HEK293 (cell line): ENCODE measurements around the gene GPR161.

ENCODE experiments used
- CTCF ChIA-PET: fragments of 350-600 bp; formaldehyde crosslinking; extraction: SDS; loops from one replicate; lab custom pipeline; 2021; ENCODE audit warnings: antibody characterized with exemption; lab: Yijun Ruan, JAX
- POLR2A ChIA-PET: fragments of 300-600 bp; formaldehyde crosslinking; extraction: SDS; loops from one replicate; lab custom pipeline; 2020; ENCODE audit warnings: antibody characterized with exemption, inconsistent platforms; lab: Yijun Ruan, JAX
- H3K27ac ChIP-seq: fragments of 200-500 bp; sonication (Bioruptor generic); 2 replicates; pipeline ENCODE4 v1.5.1; 2014; ENCODE audit warnings: low read depth, low read length, control low read depth, inconsistent platforms; ENCODE audit errors: extremely low read depth
- H3K36me3 ChIP-seq, 2 experiments: fragments of 200-500 bp in 1 of 2; sonication (Bioruptor generic) in 1 of 2; 1 replicate in 1 of 2; 2 replicates in 1 of 2; pipeline ENCODE4 v1.5.1; 2014 to 2017; ENCODE audit warnings: inconsistent platforms in 2 of 2, low read length in 2 of 2; ENCODE audit not compliant: control insufficient read depth in 2 of 2, insufficient read depth in 1 of 2
- H3K4me1 ChIP-seq: fragments of 200-500 bp; sonication (Bioruptor generic); 2 replicates; pipeline ENCODE4 v1.5.1; 2014; ENCODE audit warnings: mild to moderate bottlenecking, low read length, inconsistent platforms; ENCODE audit not compliant: control insufficient read depth, insufficient read depth
- H3K4me3 ChIP-seq: 2 replicates; pipeline ENCODE4 v1.5.1; 2011; ENCODE audit warnings: low read depth, mild to moderate bottlenecking, control low read depth, low read length, moderate library complexity
- H3K9me3 ChIP-seq: fragments of 200-500 bp; sonication (Bioruptor generic); 2 replicates; pipeline ENCODE4 v1.5.1; 2014; ENCODE audit warnings: low read depth, low read length, inconsistent platforms; ENCODE audit not compliant: control insufficient read depth, insufficient read depth
- GLI2 ChIP-seq: fragments of 450-650 bp; formaldehyde crosslinking; IDR thresholded peaks from 2 replicates; pipeline ENCODE4; 2017; ENCODE audit warnings: missing biosample characterization, missing genetic modification characterization, low read depth, borderline replicate concordance
- OSR2 ChIP-seq: fragments of 450-650 bp; formaldehyde crosslinking; IDR thresholded peaks from 2 replicates; pipeline ENCODE4 v1.5.1; 2016; ENCODE audit warnings: missing biosample characterization, missing genetic modification characterization
- SALL2 ChIP-seq: fragments of 450-650 bp; formaldehyde crosslinking; IDR thresholded peaks from 2 replicates; pipeline ENCODE4 v1.5.0; 2017; ENCODE audit warnings: missing biosample characterization, mild to moderate bottlenecking, missing genetic modification characterization, borderline replicate concordance
- ZNF133 ChIP-seq: fragments of 450-650 bp; formaldehyde crosslinking; IDR thresholded peaks from 2 replicates; pipeline ENCODE4 v1.5.1; 2016; ENCODE audit warnings: missing biosample characterization, missing genetic modification characterization
- ZNF416 ChIP-seq: fragments of 450-650 bp; formaldehyde crosslinking; IDR thresholded peaks from 2 replicates; pipeline ENCODE4 v1.5.1; 2016; ENCODE audit warnings: missing biosample characterization, missing genetic modification characterization
- ZNF560 ChIP-seq: fragments of 450-650 bp; formaldehyde crosslinking; IDR thresholded peaks from 2 replicates; pipeline ENCODE4 v1.5.1; 2017; ENCODE audit warnings: missing biosample characterization, missing genetic modification characterization, borderline replicate concordance
- ZNF585B ChIP-seq: fragments of 450-650 bp; formaldehyde crosslinking; IDR thresholded peaks from 2 replicates; pipeline ENCODE4 v1.5.1; 2016; ENCODE audit warnings: missing biosample characterization, missing genetic modification characterization
- ZNF664 ChIP-seq: fragments of 450-650 bp; formaldehyde crosslinking; IDR thresholded peaks from 2 replicates; pipeline ENCODE4 v1.5.1; 2016; ENCODE audit warnings: missing biosample characterization, missing genetic modification characterization
- TF ChIP-seq, protein P1 (sequence below): fragments of 450-650 bp; formaldehyde crosslinking; IDR thresholded peaks from 2 replicates; pipeline ENCODE4; 2016; ENCODE audit warnings: missing biosample characterization, missing genetic modification characterization
- TF ChIP-seq, protein P2 (sequence below): fragments of 450-650 bp; formaldehyde crosslinking; IDR thresholded peaks from 2 replicates; pipeline ENCODE4 v1.5.1; 2016; ENCODE audit warnings: missing biosample characterization, missing genetic modification characterization
- TF ChIP-seq, protein P3 (sequence below): fragments of 450-650 bp; formaldehyde crosslinking; IDR thresholded peaks from 2 replicates; pipeline ENCODE4 v1.5.1; 2016; ENCODE audit warnings: missing biosample characterization, missing genetic modification characterization, borderline replicate concordance
- TF ChIP-seq, protein P4 (sequence below): fragments of 450-650 bp; formaldehyde crosslinking; IDR thresholded peaks from 2 replicates; pipeline ENCODE4 v1.5.1; 2016; ENCODE audit warnings: missing biosample characterization, missing genetic modification characterization
- TF ChIP-seq, protein P5 (sequence below): fragments of 450-650 bp; formaldehyde crosslinking; IDR thresholded peaks from 2 replicates; pipeline ENCODE4 v1.5.1; 2016; ENCODE audit warnings: missing biosample characterization, missing genetic modification characterization

GPR161 gene

DNA sequence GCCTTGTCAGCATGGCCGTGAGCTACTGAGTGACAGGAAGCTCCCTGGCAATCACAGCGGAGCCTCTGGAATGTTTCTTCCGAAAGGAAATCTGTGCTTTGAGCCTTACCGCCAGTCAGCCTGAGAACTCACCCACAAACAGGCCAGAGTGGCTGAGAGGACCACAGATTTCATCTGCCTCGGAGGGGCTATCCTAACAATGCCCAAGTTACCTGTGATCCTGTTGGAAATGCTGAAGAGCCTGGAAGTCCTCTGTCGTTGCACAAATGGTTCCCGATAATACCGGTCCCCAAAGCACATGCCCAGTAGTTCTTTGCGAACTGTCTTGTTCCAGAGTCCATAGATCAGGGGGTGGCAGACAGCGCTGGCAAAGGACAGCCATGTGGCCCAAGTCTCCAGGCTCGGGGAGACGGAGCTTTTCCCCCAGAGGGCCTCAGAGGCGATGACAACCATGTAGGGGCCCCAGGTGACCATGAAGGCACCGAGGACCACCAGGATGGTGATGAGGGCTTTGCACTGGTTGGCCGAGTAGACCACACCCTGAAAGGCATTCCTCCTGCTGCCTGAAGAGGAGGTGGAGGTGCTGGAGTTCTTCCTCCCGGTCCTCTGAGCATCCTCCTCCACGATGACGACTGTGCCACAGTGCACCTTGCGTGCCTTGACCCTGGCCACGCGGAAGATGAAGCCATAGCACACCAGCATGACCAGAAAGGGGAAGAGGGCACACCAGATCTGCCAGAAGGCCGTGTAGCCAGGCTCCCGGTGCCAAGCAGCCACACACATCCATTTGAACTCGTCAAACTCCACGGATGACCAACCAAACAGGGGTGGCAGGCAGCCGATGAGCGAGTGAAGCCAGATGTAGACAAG, 40.2 kb downstream of the GPR161 start:
- TF ChIP-seq, protein P1, sequence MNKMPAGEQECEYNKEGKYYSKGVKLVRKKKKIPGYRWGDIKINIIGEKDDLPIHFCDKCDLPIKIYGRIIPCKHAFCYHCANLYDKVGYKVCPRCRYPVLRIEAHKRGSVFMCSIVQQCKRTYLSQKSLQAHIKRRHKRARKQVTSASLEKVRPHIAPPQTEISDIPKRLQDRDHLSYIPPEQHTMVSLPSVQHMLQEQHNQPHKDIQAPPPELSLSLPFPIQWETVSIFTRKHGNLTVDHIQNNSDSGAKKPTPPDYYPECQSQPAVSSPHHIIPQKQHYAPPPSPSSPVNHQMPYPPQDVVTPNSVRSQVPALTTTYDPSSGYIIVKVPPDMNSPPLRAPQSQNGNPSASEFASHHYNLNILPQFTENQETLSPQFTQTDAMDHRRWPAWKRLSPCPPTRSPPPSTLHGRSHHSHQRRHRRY (tag by site-specific recombination): no peak
- TF ChIP-seq ZNF416 (tag by site-specific recombination): no peak
- no peak for TF ChIP-seq OSR2 (tag by site-specific recombination)
- TF ChIP-seq ZNF585B (tag by site-specific recombination): no peak
- no peak for TF ChIP-seq ZNF133 (tag by site-specific recombination)
- no peak for TF ChIP-seq ZNF560
- TF ChIP-seq, protein P2, sequence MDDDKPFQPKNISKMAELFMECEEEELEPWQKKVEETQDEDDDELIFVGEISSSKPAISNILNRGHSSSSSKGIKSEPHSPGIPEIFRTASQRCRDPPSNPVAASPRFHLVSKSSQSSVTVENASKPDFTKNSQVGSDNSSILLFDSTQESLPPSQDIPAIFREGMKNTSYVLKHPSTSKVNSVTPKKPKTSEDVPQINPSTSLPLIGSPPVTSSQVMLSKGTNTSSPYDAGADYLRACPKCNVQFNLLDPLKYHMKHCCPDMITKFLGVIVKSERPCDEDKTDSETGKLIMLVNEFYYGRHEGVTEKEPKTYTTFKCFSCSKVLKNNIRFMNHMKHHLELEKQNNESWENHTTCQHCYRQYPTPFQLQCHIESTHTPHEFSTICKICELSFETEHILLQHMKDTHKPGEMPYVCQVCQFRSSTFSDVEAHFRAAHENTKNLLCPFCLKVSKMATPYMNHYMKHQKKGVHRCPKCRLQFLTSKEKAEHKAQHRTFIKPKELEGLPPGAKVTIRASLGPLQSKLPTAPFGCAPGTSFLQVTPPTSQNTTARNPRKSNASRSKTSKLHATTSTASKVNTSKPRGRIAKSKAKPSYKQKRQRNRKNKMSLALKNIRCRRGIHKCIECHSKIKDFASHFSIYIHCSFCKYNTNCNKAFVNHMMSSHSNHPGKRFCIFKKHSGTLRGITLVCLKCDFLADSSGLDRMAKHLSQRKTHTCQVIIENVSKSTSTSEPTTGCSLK (tag by site-specific recombination): no peak
- TF ChIP-seq SALL2 (tag by site-specific recombination): no peak
- TF ChIP-seq, protein P3, sequence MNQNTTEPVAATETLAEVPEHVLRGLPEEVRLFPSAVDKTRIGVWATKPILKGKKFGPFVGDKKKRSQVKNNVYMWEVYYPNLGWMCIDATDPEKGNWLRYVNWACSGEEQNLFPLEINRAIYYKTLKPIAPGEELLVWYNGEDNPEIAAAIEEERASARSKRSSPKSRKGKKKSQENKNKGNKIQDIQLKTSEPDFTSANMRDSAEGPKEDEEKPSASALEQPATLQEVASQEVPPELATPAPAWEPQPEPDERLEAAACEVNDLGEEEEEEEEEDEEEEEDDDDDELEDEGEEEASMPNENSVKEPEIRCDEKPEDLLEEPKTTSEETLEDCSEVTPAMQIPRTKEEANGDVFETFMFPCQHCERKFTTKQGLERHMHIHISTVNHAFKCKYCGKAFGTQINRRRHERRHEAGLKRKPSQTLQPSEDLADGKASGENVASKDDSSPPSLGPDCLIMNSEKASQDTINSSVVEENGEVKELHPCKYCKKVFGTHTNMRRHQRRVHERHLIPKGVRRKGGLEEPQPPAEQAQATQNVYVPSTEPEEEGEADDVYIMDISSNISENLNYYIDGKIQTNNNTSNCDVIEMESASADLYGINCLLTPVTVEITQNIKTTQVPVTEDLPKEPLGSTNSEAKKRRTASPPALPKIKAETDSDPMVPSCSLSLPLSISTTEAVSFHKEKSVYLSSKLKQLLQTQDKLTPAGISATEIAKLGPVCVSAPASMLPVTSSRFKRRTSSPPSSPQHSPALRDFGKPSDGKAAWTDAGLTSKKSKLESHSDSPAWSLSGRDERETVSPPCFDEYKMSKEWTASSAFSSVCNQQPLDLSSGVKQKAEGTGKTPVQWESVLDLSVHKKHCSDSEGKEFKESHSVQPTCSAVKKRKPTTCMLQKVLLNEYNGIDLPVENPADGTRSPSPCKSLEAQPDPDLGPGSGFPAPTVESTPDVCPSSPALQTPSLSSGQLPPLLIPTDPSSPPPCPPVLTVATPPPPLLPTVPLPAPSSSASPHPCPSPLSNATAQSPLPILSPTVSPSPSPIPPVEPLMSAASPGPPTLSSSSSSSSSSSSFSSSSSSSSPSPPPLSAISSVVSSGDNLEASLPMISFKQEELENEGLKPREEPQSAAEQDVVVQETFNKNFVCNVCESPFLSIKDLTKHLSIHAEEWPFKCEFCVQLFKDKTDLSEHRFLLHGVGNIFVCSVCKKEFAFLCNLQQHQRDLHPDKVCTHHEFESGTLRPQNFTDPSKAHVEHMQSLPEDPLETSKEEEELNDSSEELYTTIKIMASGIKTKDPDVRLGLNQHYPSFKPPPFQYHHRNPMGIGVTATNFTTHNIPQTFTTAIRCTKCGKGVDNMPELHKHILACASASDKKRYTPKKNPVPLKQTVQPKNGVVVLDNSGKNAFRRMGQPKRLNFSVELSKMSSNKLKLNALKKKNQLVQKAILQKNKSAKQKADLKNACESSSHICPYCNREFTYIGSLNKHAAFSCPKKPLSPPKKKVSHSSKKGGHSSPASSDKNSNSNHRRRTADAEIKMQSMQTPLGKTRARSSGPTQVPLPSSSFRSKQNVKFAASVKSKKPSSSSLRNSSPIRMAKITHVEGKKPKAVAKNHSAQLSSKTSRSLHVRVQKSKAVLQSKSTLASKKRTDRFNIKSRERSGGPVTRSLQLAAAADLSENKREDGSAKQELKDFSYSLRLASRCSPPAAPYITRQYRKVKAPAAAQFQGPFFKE (tag by site-specific recombination): no peak
- TF ChIP-seq GLI2 (tag by site-specific recombination): no peak
- TF ChIP-seq, protein P4, sequence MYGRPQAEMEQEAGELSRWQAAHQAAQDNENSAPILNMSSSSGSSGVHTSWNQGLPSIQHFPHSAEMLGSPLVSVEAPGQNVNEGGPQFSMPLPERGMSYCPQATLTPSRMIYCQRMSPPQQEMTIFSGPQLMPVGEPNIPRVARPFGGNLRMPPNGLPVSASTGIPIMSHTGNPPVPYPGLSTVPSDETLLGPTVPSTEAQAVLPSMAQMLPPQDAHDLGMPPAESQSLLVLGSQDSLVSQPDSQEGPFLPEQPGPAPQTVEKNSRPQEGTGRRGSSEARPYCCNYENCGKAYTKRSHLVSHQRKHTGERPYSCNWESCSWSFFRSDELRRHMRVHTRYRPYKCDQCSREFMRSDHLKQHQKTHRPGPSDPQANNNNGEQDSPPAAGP: no peak
- no peak for TF ChIP-seq ZNF664
- TF ChIP-seq, protein P5, sequence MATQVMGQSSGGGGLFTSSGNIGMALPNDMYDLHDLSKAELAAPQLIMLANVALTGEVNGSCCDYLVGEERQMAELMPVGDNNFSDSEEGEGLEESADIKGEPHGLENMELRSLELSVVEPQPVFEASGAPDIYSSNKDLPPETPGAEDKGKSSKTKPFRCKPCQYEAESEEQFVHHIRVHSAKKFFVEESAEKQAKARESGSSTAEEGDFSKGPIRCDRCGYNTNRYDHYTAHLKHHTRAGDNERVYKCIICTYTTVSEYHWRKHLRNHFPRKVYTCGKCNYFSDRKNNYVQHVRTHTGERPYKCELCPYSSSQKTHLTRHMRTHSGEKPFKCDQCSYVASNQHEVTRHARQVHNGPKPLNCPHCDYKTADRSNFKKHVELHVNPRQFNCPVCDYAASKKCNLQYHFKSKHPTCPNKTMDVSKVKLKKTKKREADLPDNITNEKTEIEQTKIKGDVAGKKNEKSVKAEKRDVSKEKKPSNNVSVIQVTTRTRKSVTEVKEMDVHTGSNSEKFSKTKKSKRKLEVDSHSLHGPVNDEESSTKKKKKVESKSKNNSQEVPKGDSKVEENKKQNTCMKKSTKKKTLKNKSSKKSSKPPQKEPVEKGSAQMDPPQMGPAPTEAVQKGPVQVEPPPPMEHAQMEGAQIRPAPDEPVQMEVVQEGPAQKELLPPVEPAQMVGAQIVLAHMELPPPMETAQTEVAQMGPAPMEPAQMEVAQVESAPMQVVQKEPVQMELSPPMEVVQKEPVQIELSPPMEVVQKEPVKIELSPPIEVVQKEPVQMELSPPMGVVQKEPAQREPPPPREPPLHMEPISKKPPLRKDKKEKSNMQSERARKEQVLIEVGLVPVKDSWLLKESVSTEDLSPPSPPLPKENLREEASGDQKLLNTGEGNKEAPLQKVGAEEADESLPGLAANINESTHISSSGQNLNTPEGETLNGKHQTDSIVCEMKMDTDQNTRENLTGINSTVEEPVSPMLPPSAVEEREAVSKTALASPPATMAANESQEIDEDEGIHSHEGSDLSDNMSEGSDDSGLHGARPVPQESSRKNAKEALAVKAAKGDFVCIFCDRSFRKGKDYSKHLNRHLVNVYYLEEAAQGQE (tag by site-specific recombination): no peak
- H3K27ac ChIP-seq: no peak overlapping the region
- ChIA-PET CTCF (interaction anchor here (0.6 to 1.4 kb wide), 2 partner anchors 13 to 695 kb away, joined by 3 to 7 read pairs; no protein-coding TSS in a partner anchor), POLR2A (no interaction called here)
- no peaks in the 10 kb centered on the region for H3K4me1 ChIP-seq
- H3K9me3 ChIP-seq: no peaks in the 10 kb centered on the region
- peaks cover 0 to 36% of the 10 kb centered on the region in 2 experiments; a peak in 1 of 3 replicates for H3K36me3 ChIP-seq
- no peak overlapping the region for H3K4me3 ChIP-seq
